Thoracic aorta (tissue), 2 donors: ENCODE data around the gene MOB3B. TPM values are rescaled to one million over a fixed set of nuclear protein-coding genes. Genes with fewer than 3 reads are reported as not detected.

ENCODE experiments used
- ATAC-seq: fragments of 150-250 bp; one replicate; pipeline ENCODE4 v1.8.0; 2017; ENCODE audit warnings: low read depth; ENCODE audit not compliant: insufficient number of reproducible peaks, low FRiP score
- DNase-seq: peaks from one replicate; pipeline ENCODE4 v3.0.0-alpha.2; 2020; ENCODE audit warnings: low spot score
- H3K27ac ChIP-seq, 2 donors: fragments of 200-600 bp; sonication (generic); 1 replicate in 1 of 2; 2 replicates in 1 of 2; pipeline ENCODE4 v1.5.1; 2016; ENCODE audit warnings: mild to moderate bottlenecking in 2 of 2, moderate library complexity in 2 of 2
- H3K27me3 ChIP-seq: fragments of 200-600 bp; sonication (generic); replicated peaks from 2 replicates; pipeline ENCODE4 v1.6.0; 2016; ENCODE audit warnings: mild to moderate bottlenecking; ENCODE audit not compliant: insufficient read depth
- H3K36me3 ChIP-seq: fragments of 200-600 bp; sonication (generic); one replicate; pipeline ENCODE4 v1.5.1; 2016
- H3K4me1 ChIP-seq, 2 donors: fragments of 200-600 bp; sonication (generic); 1 replicate in 1 of 2; 2 replicates in 1 of 2; pipeline versions ENCODE4 v1.5.1 to v1.6.0; 2016; ENCODE audit warnings: low read depth in 2 of 2, mild to moderate bottlenecking in 1 of 2; ENCODE audit not compliant: control insufficient read depth in 1 of 2
- H3K4me3 ChIP-seq: fragments of 200-600 bp; sonication (generic); 2 replicates; pipeline ENCODE4 v1.5.1; 2016; ENCODE audit warnings: mild to moderate bottlenecking
- H3K9me3 ChIP-seq: fragments of 200-600 bp; sonication (generic); 2 replicates; pipeline ENCODE4 v1.5.1; 2016
- CTCF ChIP-seq: fragments of 200-600 bp; sonication (generic); IDR thresholded peaks from one replicate; pipeline ENCODE4 v1.5.1; 2019; ENCODE audit warnings: antibody characterized with exemption
- total RNA-seq, 2 donors: library from RNA; depleted of rRNA; stranded (reverse); fragments of >200 nt; gene quantifications; one replicate each; pipeline versions ENCODE4 v1.1.0 to v1.2.3, GENCODE V29; 2016

MOB3B gene
- total RNA-seq, 2 donors from 2014 or later = 6.6 to 11.1 TPM

GRCh38 chr9:27352457-27353165, 177.0 kb downstream of the MOB3B start:
- Histone ChIP-seq H3K4me3 (no peak overlapping the region), H3K27ac (peak overlapping the region; percentile 7 to 26), H3K4me1 (peaks cover 9 to 49% of the 10 kb centered on the region in 2 donors), H3K27me3 (no peaks in the 10 kb centered on the region), H3K36me3 (no peaks in the 10 kb centered on the region), H3K9me3 (no peaks in the 10 kb centered on the region)
- DNase-seq = no peak
- no peak for TF ChIP-seq CTCF
- ATAC-seq = no peak

- DNase-seq (no peak), ATAC-seq (no peak)
- Histone ChIP-seq H3K27me3 (no peaks in the 10 kb centered on the region), H3K4me3 (no peak overlapping the region), H3K36me3 (no peaks in the 10 kb centered on the region), H3K4me1 (peaks cover 9 to 49% of the 10 kb centered on the region in 2 donors), H3K9me3 (no peaks in the 10 kb centered on the region), H3K27ac (peak overlapping the region; percentile 0 to 47)
- no peak for TF ChIP-seq CTCF
Measured at GRCh38 chr9:27351438-27351837, 178.2 kb downstream of the MOB3B start.

- H3K27ac ChIP-seq = no peak overlapping the region
- H3K4me1 ChIP-seq = peaks cover 9 to 49% of the 10 kb centered on the region in 2 donors
- no peak for ATAC-seq
- H3K4me3 ChIP-seq = no peak overlapping the region
- no peak for TF ChIP-seq CTCF
- H3K36me3 ChIP-seq = no peaks in the 10 kb centered on the region
- H3K27me3 ChIP-seq = no peaks in the 10 kb centered on the region
- H3K9me3 ChIP-seq = no peaks in the 10 kb centered on the region
- no peak for DNase-seq
Measured at GRCh38 chr9:27350382-27350976, 179.1 kb downstream of the MOB3B start.

GRCh38 chr9:27349698-27350080, 179.9 kb downstream of the MOB3B start:
- H3K4me1 ChIP-seq = peaks cover 9 to 49% of the 10 kb centered on the region in 2 donors
- H3K27ac ChIP-seq = peak overlapping the region in 1 of 2 donors; percentile 15

More at GRCh38 chr9:27349698-27350080, 179.9 kb downstream of the MOB3B start:
- no peaks in the 10 kb centered on the region for H3K36me3 ChIP-seq
- no peaks in the 10 kb centered on the region for H3K9me3 ChIP-seq
- TF ChIP-seq CTCF = no peak
- no peak overlapping the region for H3K4me3 ChIP-seq
- DNase-seq (no peak), ATAC-seq (no peak)
- H3K27me3 ChIP-seq = no peaks in the 10 kb centered on the region
